Measurements from ENCODE around the gene BCO2.

The BCO2 gene

DNA sequence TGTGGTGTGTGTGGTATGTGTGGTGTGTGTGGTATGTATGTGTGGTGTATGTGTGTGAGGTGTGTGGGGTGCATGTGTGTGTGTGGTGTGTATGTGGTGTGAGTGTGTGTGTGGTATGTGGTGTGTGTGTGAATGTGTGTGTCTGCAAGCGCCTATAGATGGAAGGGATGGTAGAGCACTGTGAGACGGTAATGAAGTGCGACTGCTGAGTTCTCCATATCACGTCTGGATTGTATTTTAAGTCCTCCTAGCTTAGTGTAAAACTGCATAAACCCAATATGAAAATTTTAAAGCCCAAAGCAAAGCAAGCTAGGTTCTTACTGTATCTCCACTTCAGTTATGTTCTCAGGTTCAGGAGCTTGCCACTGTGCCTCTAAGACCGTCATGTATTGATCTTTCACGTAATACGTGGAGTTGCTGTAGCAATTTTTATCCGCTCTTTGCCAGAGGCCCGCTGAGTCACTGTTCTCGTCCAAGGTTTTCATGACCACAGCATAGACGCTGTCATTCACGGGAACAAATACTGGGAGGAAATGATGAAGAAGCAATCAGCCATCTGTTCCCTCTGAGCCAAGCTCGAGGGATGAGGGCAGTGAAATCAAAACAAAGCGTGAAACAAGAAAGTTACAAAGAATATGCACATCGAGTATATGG lies 79.9 kb downstream of the BCO2 start (continued):
- TF ChIP-seq, protein P1, sequence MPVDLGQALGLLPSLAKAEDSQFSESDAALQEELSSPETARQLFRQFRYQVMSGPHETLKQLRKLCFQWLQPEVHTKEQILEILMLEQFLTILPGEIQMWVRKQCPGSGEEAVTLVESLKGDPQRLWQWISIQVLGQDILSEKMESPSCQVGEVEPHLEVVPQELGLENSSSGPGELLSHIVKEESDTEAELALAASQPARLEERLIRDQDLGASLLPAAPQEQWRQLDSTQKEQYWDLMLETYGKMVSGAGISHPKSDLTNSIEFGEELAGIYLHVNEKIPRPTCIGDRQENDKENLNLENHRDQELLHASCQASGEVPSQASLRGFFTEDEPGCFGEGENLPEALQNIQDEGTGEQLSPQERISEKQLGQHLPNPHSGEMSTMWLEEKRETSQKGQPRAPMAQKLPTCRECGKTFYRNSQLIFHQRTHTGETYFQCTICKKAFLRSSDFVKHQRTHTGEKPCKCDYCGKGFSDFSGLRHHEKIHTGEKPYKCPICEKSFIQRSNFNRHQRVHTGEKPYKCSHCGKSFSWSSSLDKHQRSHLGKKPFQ (tag by site-specific recombination; IDR thresholded peaks at IDR 0.05): peak; percentile 22; the same call in 1 of the 2 replicates
- no peak for TF ChIP-seq GLIS2 (tag by site-specific recombination; IDR thresholded peaks at IDR 0.05)
- TF ChIP-seq KLF9 (tag by site-specific recombination; IDR thresholded peaks at IDR 0.05; ENCODE audit: low read depth): no peak
- TF ChIP-seq, protein P2, sequence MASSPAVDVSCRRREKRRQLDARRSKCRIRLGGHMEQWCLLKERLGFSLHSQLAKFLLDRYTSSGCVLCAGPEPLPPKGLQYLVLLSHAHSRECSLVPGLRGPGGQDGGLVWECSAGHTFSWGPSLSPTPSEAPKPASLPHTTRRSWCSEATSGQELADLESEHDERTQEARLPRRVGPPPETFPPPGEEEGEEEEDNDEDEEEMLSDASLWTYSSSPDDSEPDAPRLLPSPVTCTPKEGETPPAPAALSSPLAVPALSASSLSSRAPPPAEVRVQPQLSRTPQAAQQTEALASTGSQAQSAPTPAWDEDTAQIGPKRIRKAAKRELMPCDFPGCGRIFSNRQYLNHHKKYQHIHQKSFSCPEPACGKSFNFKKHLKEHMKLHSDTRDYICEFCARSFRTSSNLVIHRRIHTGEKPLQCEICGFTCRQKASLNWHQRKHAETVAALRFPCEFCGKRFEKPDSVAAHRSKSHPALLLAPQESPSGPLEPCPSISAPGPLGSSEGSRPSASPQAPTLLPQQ (tag by site-specific recombination; IDR thresholded peaks at IDR 0.05): no peak
- TF ChIP-seq, protein P3, sequence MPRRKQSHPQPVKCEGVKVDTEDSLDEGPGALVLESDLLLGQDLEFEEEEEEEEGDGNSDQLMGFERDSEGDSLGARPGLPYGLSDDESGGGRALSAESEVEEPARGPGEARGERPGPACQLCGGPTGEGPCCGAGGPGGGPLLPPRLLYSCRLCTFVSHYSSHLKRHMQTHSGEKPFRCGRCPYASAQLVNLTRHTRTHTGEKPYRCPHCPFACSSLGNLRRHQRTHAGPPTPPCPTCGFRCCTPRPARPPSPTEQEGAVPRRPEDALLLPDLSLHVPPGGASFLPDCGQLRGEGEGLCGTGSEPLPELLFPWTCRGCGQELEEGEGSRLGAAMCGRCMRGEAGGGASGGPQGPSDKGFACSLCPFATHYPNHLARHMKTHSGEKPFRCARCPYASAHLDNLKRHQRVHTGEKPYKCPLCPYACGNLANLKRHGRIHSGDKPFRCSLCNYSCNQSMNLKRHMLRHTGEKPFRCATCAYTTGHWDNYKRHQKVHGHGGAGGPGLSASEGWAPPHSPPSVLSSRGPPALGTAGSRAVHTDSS (tag by site-specific recombination; IDR thresholded peaks at IDR 0.05): no peak
- no peak for TF ChIP-seq ZNF133 (tag by site-specific recombination; IDR thresholded peaks at IDR 0.05)
- TF ChIP-seq, protein P4, sequence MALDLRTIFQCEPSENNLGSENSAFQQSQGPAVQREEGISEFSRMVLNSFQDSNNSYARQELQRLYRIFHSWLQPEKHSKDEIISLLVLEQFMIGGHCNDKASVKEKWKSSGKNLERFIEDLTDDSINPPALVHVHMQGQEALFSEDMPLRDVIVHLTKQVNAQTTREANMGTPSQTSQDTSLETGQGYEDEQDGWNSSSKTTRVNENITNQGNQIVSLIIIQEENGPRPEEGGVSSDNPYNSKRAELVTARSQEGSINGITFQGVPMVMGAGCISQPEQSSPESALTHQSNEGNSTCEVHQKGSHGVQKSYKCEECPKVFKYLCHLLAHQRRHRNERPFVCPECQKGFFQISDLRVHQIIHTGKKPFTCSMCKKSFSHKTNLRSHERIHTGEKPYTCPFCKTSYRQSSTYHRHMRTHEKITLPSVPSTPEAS (tag by site-specific recombination; IDR thresholded peaks at IDR 0.05): 0 out of 2 replicates have a peak, but pooled peaks have one; percentile 5
- no peak for TF ChIP-seq ZNF521 (tag by site-specific recombination; IDR thresholded peaks at IDR 0.05)

DNA sequence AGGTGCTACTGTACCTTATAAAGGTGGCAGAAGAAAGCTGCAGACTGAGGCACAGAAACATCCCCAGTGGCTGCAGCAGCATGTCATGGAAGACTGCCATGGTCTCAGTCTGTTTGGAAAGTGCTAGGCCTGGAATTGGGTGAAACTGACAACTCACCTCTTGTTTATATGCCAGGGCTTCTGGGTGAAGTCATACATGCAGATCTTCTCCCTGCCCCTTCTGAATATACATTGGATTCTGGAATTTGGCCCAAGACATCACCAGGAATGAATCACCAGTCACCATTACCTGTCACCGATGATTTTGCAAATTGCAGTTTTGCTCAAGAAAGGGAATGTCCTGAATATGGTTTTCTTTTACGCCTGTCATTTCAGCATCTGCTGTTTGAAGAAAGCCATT lies 85.2 kb downstream of the BCO2 start, which contains the start of gene PLET1:
PLET1 (minus strand) TSS at position 371 of the 400 bp plus-strand sequence; CDS start at position 100, 271 bp downstream.
- H3K9me3 ChIP-seq (ENCODE audit: control insufficient read depth, insufficient read depth, low read depth, low read length): no peaks in the 10 kb centered on the region
- POLR2A ChIA-PET: no interaction called here
- no peak within 1 kb of the TSS for H3K27ac ChIP-seq (ENCODE audit: extremely low read depth, low read depth, low read length)
- H3K4me1 ChIP-seq (ENCODE audit: control insufficient read depth, insufficient read depth, low read length): no peaks in the 10 kb centered on the region
- CTCF ChIA-PET: no interaction called here
- no peak within 1 kb of the TSS for H3K4me3 ChIP-seq (ENCODE audit: low read depth, low read length)
- no peaks in the 10 kb centered on the region for H3K36me3 ChIP-seq (ENCODE audit: control insufficient read depth in 2 of 2, insufficient read depth in 1 of 2, low read length in 2 of 2)
- TF ChIP-seq ZNF23 (tag by site-specific recombination; IDR thresholded peaks at IDR 0.05; ENCODE audit: borderline replicate concordance) (no peak), ZNF2 (tag by site-specific recombination; IDR thresholded peaks at IDR 0.05) (no peak), ZXDB (tag by site-specific recombination; IDR thresholded peaks at IDR 0.05) (no peak), ZNF670 (tag by site-specific recombination; IDR thresholded peaks at IDR 0.05; ENCODE audit: low read depth) (no peak), MEIS1 (CRISPR knock-in tag; IDR thresholded peaks at IDR 0.05; ENCODE audit: borderline replicate concordance) (no peak), ZNF830 (tag by site-specific recombination; IDR thresholded peaks at IDR 0.05; ENCODE audit: low read depth) (no peak)
- TF ChIP-seq, protein P5, sequence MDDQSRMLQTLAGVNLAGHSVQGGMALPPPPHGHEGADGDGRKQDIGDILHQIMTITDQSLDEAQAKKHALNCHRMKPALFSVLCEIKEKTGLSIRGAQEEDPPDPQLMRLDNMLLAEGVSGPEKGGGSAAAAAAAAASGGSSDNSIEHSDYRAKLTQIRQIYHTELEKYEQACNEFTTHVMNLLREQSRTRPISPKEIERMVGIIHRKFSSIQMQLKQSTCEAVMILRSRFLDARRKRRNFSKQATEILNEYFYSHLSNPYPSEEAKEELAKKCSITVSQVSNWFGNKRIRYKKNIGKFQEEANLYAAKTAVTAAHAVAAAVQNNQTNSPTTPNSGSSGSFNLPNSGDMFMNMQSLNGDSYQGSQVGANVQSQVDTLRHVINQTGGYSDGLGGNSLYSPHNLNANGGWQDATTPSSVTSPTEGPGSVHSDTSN (CRISPR knock-in tag; IDR thresholded peaks at IDR 0.05): no peak
- TF ChIP-seq, protein P6, sequence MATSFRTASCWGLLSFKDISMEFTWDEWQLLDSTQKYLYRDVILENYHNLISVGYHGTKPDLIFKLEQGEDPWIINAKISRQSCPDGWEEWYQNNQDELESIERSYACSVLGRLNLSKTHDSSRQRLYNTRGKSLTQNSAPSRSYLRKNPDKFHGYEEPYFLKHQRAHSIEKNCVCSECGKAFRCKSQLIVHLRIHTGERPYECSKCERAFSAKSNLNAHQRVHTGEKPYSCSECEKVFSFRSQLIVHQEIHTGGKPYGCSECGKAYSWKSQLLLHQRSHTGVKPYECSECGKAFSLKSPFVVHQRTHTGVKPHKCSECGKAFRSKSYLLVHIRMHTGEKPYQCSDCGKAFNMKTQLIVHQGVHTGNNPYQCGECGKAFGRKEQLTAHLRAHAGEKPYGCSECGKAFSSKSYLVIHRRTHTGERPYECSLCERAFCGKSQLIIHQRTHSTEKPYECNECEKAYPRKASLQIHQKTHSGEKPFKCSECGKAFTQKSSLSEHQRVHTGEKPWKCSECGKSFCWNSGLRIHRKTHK (tag by site-specific recombination; IDR thresholded peaks at IDR 0.05): no peak
- TF ChIP-seq, protein P7, sequence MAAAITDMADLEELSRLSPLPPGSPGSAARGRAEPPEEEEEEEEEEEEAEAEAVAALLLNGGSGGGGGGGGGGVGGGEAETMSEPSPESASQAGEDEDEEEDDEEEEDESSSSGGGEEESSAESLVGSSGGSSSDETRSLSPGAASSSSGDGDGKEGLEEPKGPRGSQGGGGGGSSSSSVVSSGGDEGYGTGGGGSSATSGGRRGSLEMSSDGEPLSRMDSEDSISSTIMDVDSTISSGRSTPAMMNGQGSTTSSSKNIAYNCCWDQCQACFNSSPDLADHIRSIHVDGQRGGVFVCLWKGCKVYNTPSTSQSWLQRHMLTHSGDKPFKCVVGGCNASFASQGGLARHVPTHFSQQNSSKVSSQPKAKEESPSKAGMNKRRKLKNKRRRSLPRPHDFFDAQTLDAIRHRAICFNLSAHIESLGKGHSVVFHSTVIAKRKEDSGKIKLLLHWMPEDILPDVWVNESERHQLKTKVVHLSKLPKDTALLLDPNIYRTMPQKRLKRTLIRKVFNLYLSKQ (tag by site-specific recombination; IDR thresholded peaks at IDR 0.05; ENCODE audit: borderline replicate concordance): no peak
- TF ChIP-seq, protein P8, sequence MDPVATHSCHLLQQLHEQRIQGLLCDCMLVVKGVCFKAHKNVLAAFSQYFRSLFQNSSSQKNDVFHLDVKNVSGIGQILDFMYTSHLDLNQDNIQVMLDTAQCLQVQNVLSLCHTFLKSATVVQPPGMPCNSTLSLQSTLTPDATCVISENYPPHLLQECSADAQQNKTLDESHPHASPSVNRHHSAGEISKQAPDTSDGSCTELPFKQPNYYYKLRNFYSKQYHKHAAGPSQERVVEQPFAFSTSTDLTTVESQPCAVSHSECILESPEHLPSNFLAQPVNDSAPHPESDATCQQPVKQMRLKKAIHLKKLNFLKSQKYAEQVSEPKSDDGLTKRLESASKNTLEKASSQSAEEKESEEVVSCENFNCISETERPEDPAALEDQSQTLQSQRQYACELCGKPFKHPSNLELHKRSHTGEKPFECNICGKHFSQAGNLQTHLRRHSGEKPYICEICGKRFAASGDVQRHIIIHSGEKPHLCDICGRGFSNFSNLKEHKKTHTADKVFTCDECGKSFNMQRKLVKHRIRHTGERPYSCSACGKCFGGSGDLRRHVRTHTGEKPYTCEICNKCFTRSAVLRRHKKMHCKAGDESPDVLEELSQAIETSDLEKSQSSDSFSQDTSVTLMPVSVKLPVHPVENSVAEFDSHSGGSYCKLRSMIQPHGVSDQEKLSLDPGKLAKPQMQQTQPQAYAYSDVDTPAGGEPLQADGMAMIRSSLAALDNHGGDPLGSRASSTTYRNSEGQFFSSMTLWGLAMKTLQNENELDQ (tag by site-specific recombination; IDR thresholded peaks at IDR 0.05; ENCODE audit: low read depth): no peak
- TF ChIP-seq, protein P9, sequence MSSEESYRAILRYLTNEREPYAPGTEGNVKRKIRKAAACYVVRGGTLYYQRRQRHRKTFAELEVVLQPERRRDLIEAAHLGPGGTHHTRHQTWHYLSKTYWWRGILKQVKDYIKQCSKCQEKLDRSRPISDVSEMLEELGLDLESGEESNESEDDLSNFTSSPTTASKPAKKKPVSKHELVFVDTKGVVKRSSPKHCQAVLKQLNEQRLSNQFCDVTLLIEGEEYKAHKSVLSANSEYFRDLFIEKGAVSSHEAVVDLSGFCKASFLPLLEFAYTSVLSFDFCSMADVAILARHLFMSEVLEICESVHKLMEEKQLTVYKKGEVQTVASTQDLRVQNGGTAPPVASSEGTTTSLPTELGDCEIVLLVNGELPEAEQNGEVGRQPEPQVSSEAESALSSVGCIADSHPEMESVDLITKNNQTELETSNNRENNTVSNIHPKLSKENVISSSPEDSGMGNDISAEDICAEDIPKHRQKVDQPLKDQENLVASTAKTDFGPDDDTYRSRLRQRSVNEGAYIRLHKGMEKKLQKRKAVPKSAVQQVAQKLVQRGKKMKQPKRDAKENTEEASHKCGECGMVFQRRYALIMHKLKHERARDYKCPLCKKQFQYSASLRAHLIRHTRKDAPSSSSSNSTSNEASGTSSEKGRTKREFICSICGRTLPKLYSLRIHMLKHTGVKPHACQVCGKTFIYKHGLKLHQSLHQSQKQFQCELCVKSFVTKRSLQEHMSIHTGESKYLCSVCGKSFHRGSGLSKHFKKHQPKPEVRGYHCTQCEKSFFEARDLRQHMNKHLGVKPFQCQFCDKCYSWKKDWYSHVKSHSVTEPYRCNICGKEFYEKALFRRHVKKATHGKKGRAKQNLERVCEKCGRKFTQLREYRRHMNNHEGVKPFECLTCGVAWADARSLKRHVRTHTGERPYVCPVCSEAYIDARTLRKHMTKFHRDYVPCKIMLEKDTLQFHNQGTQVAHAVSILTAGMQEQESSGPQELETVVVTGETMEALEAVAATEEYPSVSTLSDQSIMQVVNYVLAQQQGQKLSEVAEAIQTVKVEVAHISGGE (tag by site-specific recombination; conservative IDR thresholded peaks at IDR 0.05; ENCODE audit: low read depth): no peak
